Measurements from ENCODE around the gene DPP9.

DPP9 gene

DNA sequence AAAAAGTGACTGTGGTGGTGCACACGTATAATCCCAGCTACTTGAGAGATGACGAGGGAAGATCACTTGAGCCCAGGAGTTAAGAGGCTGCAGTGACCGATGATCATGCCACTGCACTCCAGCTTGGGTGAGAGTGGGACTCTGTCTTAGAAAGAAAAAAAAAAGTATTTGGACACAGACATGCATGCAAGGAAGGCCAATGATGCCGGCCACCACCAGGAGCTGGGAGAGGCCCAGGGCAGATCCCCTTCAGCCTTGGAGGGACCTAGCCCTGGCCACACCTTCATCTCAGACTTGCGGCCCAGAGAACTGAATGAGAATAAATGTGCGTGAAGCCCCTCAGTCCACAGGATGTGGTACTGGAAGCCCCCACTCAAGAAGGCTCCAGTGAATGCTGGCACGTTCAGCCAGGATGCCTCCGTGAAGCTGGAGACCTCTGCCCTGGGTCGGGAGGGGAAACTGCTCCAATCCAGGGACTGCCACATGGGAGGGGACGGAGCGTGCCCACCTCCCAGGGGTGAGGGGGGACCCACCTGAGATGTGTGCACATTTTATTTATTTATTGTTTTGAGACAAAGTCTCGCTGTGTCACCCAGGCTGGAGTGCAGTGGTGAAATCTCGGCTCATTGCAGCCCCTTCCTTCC lies 69.7 kb downstream of the DPP9 start:
- DNase-seq = no peak

DNA sequence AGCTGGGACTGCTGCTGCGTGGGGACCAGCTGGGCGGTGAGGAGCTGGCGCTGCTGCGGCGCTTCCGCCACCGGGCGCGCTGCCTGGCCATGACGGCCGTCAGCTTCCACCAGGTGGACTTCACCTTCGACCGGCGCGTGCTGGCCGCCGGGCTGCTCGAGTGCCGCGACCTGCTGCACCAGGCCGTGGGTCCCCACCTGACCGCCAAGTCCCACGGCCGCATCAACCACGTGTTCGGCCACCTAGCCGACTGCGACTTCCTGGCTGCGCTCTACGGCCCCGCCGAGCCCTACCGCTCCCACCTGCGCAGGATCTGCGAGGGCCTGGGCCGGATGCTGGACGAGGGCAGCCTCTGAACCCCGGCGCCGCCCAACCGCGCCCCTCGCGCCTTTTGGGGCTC lies 71.6 kb downstream of the DPP9 start:
- no peak for DNase-seq

DNA sequence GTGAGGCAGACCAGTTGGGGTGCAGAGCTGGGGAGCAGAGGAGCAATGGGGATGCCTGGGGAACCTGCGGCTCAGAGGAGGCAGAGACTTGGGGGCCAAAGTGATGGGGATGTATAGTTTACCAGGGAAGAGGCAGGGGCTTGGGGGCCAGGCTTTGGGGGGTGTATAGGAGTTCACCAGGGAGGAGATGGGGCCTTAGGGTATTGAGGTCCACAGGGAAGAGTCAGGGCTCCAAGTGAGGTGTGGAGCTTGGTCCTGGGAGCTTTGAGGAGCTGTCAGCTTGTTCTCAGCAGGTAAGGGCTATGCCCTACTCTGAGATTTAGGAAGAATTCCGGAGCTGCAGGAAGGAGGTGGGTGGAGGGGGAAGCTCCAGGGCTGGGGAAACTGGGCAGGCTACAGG lies 73.5 kb downstream of the DPP9 start:
- DNase-seq = no peak

DNA sequence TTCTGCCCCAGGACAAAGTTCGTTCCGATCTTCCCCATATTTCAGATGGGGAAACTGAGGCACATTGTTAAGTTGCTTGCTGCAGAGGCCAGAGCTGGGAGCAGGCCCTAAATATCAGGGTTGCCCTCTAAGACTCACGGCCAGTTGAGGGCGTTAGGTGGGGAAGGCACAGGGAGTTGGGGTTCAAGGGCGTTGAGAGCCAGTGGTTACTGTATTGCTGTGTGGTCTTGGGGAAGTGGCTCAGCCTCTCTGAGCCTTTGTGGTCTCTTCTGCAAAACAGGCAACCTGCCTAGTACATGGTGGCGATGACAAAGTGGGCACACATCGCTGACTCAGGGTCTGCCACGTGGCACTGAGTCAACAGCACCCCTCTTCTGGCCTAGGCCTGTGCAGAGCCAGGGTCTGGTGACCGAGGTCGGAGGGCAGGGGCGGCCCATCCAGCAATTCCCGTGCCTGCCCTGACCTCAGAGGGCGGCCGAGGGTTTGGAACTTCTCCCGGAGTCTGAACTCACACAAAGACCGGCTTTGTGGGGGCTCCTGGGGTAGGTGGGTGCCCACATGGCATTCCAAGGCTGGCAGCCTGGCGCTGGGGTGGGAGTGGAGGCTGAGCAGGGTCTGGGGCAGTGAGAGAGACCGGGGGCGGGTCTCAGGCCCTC lies 74.1 kb downstream of the DPP9 start:
- no peak for DNase-seq

DNA sequence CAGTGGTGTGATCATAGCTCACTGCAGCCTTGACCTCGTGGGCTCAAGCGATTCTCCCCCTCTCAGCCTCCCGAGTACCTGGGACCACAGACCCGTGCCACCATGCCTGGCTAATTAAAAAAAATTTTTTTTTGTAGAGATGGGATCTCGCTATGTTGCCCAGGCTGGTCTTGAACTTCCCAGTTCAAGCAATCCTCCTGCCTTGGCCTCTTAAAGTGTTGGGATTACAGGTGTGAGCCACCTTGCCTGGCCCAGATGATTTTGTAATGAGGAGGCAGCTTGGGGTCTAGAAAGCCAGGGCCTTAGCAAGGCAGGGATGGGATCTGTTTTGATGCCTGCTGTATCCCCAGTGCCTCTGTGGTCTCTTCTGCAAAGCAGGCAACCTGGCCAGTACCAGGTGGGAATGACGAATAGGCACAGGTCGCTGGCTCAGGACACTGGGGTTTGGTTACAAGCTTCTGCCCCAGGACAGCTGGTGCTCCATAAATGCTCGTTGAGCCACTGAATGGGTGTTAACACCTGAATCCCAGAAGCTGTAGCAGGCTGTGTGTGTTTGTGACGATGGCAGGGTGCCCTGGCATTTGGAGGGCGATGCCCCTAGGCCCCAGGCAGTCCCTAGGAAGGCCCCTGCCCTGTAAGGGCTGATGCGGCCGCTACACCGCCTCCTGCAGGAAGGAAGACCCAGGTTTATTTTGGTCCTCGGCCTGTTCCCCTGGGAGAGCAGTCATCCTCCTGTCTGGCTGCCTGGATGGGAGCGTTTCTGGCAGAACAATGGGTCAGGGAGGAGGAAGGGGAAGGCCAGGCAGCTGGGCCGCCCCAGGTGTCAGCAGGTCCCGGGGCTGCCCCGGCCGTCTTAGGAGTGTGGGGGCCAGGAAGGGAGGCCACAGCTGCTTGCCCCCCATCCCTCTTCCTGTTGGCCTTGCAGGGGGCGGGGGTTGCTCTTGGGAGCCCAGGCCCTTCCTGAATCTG lies 75.7 kb downstream of the DPP9 start:
- DNase-seq = no peak

DNA sequence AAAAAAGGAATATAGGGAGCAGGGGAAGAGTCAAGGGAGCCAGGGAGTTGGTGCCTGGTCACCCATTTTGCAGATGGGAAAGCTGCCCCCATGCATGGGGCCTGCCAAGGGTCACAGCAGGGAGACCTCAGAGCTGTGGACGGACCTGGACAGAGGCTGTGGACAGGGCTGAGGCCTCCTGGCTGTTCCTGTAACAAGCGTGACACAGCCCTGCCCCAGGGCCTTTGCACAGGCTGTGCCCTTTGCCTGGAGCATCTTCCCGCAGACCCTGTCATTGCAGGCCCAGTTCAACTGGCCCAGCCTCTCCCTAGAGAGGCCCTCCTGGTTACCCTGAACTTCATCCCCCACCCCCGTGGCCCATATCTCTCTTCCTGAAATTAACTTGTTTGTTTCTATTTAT lies 77.9 kb downstream of the DPP9 start:
- no peak for DNase-seq

DNA sequence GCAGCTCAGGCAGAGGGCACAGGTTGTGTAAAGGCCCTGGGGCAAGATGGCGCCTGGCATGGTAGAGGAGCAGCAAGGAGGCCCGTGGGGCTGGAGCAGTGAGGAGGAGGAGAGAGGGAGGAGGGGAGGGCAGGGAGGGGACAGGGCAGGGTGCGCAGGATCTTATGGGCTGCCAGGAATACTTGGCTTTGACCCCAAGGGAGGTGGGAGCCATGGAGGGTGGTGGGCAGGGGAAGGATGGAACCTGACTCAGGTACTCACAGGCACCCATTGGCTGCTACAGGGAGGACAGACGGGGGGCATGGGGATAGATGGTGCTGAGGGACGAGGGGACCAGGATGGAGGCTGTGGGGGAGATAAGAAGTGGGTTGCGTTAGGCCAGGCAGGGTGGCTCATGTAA lies 81.0 kb downstream of the DPP9 start:
- no peak for DNase-seq

DNA sequence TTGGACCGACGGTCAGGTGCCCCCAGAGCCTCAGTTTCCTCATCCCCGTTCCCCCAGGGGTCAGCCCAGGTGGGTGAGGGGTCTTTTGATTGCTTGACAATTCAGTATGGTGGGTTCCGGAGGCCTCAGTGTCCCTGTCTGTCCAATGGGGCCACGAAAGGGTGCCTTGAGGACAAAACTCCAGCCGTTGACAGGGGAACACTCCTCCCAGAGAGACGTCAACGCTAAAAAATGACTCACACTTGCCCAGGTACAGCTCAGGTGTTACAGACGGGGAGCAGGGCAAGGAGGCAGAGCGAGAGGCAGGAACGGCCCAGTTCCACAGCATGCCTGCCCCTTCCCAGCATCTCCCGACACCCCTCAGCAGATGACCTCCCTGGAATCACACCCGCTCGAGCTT lies 82.5 kb downstream of the DPP9 start:
- no peak for DNase-seq

DNA sequence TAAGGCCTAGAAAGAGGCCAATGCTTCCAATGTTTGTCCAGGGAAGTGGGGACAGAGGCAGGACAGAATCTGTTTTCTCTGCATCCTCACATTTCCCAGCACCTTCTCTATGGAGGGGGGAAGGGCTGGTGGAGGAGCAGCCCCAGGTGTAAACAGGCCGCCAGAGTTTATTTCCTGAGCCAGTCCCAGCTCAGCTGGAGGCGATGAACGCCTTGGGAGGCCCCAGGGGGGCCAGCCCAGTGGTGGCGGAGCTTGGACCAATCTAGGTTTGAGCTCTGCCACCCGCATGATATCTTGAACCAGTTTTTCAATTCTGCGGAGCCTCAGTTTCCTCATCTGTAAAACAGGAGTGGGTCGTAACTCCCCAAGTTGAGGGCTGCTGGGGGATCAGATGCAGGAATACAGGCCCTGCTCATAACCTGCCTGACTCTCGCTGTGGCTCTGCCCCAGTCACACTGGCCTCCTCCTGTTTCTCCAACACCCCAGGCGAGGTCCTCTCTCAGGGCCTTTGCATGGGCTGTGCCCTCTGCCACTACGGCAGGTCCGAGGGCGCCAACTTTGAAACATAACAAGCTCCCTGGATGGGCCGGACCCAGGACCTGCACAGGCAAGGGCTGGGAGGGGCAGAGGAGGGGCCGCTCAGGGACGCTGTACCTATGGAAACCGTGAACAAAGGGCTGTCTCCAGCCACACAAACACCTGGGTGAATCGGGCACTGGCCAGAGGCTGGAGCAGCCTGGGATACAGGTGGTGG lies 83.2 kb downstream of the DPP9 start:
- no peak for DNase-seq

DNA sequence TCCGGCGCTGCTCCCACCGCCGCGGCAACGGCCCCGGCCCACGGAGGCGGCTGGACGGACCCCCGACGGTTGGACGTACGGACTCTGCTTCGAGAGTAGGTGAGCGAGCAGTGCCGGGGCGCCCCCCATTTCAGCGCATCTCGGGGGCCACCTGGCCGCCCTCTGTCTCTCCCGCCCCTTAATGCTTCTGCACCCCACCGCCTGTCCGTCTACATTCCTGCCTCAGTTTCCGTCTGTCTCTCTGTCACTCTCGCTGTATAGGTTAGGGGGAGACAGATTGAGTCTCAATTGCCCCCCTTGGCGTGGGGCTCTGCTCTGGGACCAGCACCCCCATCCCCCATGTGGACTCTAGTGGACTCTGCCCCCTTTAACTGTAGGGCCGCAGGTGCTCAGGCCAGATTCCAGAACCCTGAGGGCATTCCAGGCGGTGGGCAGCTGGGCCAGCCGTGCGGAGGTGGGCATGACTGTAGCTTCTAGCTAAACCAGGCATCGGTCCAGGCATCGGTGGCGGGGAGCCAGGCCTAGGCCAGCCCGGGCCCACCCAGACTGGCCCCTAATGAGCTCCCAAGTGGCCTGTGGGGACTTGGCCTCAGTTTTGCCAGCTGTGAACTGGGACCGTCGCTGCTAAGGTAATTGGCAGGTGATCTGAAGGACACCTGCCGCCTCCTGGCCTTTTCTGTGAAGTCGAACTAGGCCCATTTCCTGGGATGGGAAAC lies 84.0 kb downstream of the DPP9 start:
- DNase-seq = no peak

DNA sequence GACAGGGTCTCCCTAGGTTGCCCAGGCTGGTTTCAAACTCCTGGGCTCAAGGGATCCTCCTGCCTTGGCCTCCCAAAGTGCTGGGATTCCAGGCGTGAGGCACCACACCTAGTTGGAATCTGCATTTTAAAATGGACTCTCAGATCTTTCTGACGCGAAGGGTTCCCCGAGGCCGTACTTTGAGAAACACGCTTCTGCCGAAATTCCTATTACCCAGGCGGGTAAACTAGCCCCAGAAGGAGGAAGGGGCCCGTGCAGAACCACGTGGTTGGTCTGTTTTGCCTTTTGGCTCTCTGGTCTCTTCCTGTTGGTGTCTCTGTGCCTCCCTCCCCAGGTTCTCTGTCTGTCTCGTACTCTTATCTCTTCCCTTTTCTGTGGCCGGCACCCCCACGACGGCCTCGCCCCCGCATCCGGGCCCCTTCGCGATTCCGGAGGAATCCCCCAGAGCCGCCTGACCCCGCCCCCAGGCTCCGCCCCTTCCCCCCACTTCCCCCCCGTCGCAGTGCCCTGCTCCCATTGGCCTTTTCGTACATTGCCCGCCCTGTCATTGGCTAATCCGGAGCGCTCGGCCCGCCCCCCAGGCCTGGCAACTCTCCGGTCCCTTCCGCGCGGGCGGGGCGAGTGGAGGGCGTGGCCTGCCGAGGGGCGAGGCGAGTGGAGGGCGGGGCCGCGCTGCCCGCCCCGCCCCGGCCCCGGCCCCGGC lies 84.7 kb downstream of the DPP9 start, which contains the start of gene TNFAIP8L1:
TSS of gene TNFAIP8L1 (plus strand) at position 689 of the 703 bp plus-strand sequence. CDS start 12,354 bp downstream, outside the sequence.
- DNase-seq = peak; percentile 98

DNA sequence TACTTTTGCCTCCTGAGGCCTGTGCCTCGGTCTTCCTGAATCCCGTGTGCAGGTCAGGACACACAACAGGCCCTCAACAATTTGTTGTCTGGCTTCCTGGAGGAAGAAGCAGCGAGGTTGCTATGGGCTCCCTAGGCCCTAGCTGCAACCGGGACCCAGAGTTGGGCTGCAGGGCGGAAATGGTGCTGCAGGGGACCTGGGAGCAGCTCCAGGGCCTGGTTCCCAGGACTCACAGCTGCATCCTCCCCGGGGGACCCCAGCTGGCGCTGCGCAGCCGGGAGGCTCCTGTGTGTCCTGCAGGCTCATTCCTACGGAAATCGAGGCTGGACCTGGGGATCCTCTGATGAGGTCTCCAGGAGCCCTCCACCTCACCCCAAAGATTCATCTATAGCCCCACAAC lies 85.3 kb downstream of the DPP9 start:
- no peak for DNase-seq

DNA sequence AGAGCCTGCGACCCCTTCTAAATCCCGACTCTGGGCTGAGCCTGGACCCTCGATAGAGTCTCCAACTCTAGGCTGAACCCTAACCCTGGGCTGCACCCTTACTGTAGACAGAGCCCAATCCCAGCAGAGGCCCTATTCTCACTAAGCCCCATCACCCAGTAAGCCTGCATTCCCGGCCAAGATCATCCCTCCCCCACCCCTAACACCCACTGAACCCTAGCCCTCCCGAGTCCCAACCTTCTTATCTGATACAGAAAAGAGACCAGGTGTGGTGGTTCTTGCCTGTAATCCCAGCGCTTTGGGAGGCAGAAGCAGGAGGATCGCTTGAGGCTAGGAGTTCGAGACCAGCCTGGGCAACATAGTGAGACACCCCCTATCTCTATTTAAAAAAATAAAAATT lies 86.9 kb downstream of the DPP9 start:
- no peak for DNase-seq

DNA sequence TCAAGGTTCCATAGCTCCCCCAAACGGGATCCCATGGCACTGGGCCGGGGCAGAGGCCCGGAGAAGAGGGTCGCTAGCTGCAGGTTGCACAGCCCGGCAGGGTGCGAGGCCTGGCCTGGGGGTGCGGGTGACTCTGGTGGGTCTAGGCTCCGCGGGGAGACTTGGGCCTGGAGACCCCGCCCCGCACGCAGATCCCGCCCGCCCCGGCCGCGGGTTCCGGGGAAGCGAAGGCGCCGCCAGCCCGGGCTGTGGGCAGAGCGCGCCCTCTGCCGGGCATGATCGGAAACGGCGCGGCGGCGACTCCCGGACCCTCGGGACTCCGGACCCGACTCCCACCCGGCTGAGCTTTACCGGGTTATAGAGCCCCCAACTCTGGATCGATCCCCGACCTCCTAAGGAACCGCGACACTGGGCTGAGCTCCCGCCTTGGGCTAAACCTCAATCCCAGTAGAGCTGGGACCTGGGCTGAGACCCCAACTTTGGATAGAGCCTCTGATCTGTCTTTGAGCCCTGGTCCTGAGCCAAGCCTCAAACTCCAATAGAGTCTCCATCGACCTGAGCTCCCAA lies 87.4 kb downstream of the DPP9 start:
- DNase-seq = peak; percentile 61

DNA sequence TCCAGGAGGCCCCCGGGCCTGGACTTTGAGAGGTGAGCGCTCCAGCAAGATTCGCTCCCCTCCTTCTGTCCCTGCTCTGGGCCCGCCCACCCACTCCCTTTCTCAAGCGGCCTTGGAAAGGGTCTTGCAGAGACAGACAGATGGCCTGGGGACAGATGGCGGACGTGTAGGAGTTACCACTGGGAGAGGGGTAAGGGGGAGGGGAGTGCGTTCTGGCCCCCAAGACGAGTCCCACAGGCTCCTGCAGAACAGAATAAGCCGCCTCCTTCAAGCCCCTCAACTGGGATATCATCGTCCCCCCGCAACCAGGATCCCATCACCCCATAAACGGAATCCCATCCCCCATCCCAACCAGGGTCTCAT lies 87.9 kb downstream of the DPP9 start:
- no peak for DNase-seq

DNA sequence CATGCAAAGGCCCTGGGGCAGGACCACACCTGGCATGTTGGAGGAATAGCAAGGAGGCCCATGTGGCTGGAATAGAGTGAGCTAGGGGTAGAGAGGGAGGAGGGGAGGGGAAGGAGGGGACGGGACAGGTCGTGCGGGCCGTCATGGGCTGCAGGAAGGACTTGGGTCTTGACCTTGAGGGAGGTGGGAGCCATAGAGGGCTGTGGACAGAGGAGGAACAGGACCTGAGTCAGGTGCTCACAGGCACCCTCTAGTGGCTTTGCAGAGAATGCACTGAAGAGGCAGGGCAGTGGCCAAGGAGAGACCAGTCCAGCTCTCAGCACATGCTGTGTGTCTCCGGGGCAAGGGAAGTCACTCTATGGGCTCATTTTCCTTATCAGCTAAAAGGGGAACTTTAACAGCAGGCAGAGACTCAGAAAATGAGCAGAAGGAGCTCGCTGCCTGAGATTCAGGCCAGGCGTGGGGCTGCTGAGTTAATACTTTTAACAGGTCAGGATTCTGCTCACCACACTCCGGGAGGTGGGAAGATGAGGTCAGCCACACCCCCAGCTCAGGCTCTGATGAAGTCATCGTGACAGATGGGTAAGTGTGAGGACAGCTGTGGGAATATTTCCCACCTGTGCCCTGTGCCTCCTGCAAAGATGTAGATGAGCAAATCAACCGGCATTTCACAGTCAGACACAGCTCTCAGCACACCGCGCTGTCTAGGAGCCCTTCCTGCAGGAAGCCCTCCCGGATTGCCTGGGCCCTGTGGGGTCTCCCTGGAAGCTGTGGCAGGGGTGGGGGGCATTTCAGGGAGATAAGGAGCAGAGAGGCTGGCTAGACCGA lies 90.3 kb downstream of the DPP9 start:
- no peak for DNase-seq

Measured in activated CD4-positive, alpha-beta T cell treated with anti-CD3 and anti-CD28 coated beads for 1 hour (primary cell).